Small intestine (tissue), 7 donors: ENCODE data around the gene NCR2. TPM values are rescaled to one million over a fixed set of nuclear protein-coding genes. Genes with fewer than 3 reads are reported as not detected.

Experiments used
- DNase-seq, 2 donors: peaks; one replicate each; pipeline versions ENCODE4 v3.0.0 to v3.0.0-alpha.2; 2013
- FAIRE-seq: peaks from 2 replicates; lab custom pipeline; 2012; peaks lifted over from hg19 to GRCh38; lab: Jason Lieb, UNC
- H3K27ac ChIP-seq, 3 donors: one replicate each; pipeline ENCODE4 v1.5.1; 2013; ENCODE audit warnings: low read length in 2 of 3, mild to moderate bottlenecking in 2 of 3, control low read depth in 1 of 3, inconsistent platforms in 1 of 3, low read depth in 1 of 3, moderate library complexity in 1 of 3
- H3K27me3 ChIP-seq, 3 donors: one replicate each; pipeline ENCODE4 v1.6.1; 2013; ENCODE audit warnings: low read length in 3 of 3, inconsistent platforms in 1 of 3; ENCODE audit not compliant: control insufficient read depth in 3 of 3, insufficient read depth in 3 of 3
- H3K36me3 ChIP-seq, 3 donors: one replicate each; pipeline ENCODE4 v1.6.1; 2013; ENCODE audit warnings: low read length in 3 of 3, inconsistent platforms in 1 of 3, low read depth in 1 of 3, mild to moderate bottlenecking in 1 of 3, moderate library complexity in 1 of 3; ENCODE audit not compliant: control insufficient read depth in 3 of 3, insufficient read depth in 2 of 3
- H3K4me1 ChIP-seq, 3 donors: one replicate each; pipeline ENCODE4 v1.6.1; 2013; ENCODE audit warnings: low read length in 2 of 3, inconsistent platforms in 1 of 3, low read depth in 1 of 3, mild to moderate bottlenecking in 1 of 3, moderate library complexity in 1 of 3; ENCODE audit not compliant: control insufficient read depth in 3 of 3, insufficient read depth in 2 of 3
- H3K4me3 ChIP-seq, 3 donors: one replicate each; pipeline ENCODE4 v1.5.1; 2013; ENCODE audit warnings: low read length in 3 of 3, control low read depth in 1 of 3, inconsistent platforms in 1 of 3, low read depth in 1 of 3, mild to moderate bottlenecking in 1 of 3, moderate library complexity in 1 of 3
- H3K9me3 ChIP-seq, 2 donors: one replicate each; pipeline ENCODE4 v1.6.1; 2013; ENCODE audit warnings: low read depth in 1 of 2, low read length in 1 of 2; ENCODE audit not compliant: control insufficient read depth in 2 of 2, insufficient read depth in 1 of 2
- WGBS, 3 donors: extraction: QIAGEN DNeasy Blood & Tissue Kit; methylation state at CpG; one replicate each; pipeline ENCODE4 v1.1.7; 2013; 5-methylcytosine and 5-hydroxymethylcytosine counted together
- polyA plus RNA-seq, 4 donors: library from polyadenylated mRNA; stranded (reverse) in 3 of 4; unstranded in 1 of 4; fragments of 200-250 nt in 3 of 4; fragments of 120-200 nt in 1 of 4; gene quantifications; one replicate each; pipeline versions ENCODE4 v1.2.1 to v1.2.3, GENCODE V29; 2013
- donor health status: healthy with polysubstance abuse.
- donor health status: control.
- donor health status: control.
- donor health status: Bipolar disorder and iron deficiency.
- donor health status: healthy.

NCR2 gene
- polyA plus RNA-seq, 4 donors, result 0.65 TPM; not detected in 3

GRCh38 chr6:41343641-41344187, 8.3 kb downstream of the NCR2 start:
- FAIRE-seq (no peak), DNase-seq (no peak)

DNA sequence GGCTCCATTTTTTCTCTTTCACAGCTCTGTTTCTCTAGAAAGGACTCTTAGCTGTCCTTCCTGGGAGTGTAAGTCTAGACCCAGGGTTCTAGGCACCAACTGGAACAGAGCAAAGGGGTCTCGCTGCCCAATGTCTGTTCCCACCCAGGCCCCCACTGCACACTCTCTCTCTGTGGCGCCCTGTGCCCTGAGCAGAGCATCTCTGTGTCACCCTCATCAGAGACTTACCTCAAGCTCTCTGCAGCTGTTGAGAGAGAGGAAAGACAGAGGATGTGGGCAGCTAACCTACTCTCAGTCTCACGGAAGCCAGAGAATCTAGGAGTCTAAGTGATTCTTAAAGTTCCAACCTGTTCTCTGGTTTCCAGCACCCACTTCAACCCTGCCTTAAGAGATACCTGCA, 9.5 kb downstream of the NCR2 start:
- Histone ChIP-seq H3K9me3 (peaks cover 0 to 3% of the 10 kb centered on the region in 2 donors), H3K27ac (no peak overlapping the region), H3K36me3 (no peaks in the 10 kb centered on the region), H3K4me1 (no peaks in the 10 kb centered on the region), H3K4me3 (no peak overlapping the region), H3K27me3 (peaks cover 0 to 16% (median 0%) of the 10 kb centered on the region in 3 donors)
- FAIRE-seq, result no peak
- DNase-seq, result peak in 1 of 2 donors; percentile 47
- 49 to 61% (median 56%) methylated on average over 3 of the region's 3 CpGs for WGBS, 3 donors

More at GRCh38 chr6:41343641-41344187, 8.3 kb downstream of the NCR2 start:
- 84 to 86% (median 85%) methylated on average over 7 of the region's 7 CpGs for WGBS, 3 donors
- H3K4me1 ChIP-seq, result no peaks in the 10 kb centered on the region
- no peak overlapping the region for H3K4me3 ChIP-seq
- H3K9me3 ChIP-seq, result peaks cover 0 to 3% of the 10 kb centered on the region in 2 donors
- H3K27ac ChIP-seq, result no peak overlapping the region
- no peaks in the 10 kb centered on the region for H3K36me3 ChIP-seq
- peaks cover 0 to 16% (median 0%) of the 10 kb centered on the region in 3 donors for H3K27me3 ChIP-seq

DNA sequence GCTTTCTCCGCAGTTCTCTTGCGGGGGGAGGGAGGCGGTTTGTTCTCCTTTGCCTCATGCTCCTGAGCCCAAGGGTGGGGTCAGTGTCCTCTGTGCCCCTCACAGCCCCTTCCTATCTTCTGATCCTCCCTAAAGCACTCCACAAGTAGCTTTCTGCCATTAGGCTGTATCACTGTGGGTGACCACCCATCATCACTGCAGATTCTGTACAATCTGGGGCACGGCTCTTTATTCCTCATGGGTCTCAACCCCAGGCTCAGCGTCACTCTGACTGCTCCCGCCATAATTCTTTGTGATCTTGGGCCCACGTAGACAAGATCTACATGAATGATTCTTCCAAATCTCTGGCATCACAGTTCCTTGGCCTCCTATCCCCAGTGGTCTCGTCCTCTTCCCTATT, 10.5 kb downstream of the NCR2 start:
- DNase-seq, result no peak
- H3K36me3 ChIP-seq, result no peaks in the 10 kb centered on the region
- WGBS, 3 donors, result 85 to 90% (median 90%) methylated on average over 8 of the region's 8 CpGs
- H3K4me1 ChIP-seq, result no peaks in the 10 kb centered on the region
- no peak overlapping the region for H3K27ac ChIP-seq
- H3K4me3 ChIP-seq, result no peak overlapping the region
- H3K9me3 ChIP-seq, result peaks cover 0 to 3% of the 10 kb centered on the region in 2 donors
- no peak for FAIRE-seq
- H3K27me3 ChIP-seq, result peaks cover 0 to 20% (median 0%) of the 10 kb centered on the region in 3 donors

DNA sequence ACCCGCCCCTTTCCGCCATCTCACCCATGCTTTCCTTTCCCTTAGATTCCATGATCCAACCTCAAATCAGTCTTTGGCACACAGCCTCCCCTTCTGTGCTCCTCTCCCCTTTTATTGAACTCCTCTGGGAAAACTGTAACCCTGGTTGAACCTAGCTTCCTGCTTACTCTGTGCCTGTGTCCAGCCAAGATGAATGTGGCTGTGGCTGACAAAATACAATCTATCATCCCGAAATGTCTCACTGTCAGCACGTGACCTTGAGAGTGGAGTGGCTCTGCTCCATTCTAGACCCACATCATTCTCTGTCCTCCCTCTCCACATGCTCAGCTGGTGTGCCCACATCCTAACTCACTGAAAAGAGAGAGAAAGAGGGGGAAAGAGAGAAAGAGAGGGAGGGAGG, 11.0 kb downstream of the NCR2 start:
- no peak overlapping the region for H3K27ac ChIP-seq
- no peaks in the 10 kb centered on the region for H3K4me1 ChIP-seq
- 77 to 82% (median 82%) methylated on average over 4 of the region's 4 CpGs for WGBS, 3 donors
- DNase-seq, result no peak
- no peak for FAIRE-seq
- no peak overlapping the region for H3K4me3 ChIP-seq
- peaks cover 0 to 3% of the 10 kb centered on the region in 2 donors for H3K9me3 ChIP-seq
- no peaks in the 10 kb centered on the region for H3K36me3 ChIP-seq
- H3K27me3 ChIP-seq, result peaks cover 0 to 20% (median 0%) of the 10 kb centered on the region in 3 donors

DNA sequence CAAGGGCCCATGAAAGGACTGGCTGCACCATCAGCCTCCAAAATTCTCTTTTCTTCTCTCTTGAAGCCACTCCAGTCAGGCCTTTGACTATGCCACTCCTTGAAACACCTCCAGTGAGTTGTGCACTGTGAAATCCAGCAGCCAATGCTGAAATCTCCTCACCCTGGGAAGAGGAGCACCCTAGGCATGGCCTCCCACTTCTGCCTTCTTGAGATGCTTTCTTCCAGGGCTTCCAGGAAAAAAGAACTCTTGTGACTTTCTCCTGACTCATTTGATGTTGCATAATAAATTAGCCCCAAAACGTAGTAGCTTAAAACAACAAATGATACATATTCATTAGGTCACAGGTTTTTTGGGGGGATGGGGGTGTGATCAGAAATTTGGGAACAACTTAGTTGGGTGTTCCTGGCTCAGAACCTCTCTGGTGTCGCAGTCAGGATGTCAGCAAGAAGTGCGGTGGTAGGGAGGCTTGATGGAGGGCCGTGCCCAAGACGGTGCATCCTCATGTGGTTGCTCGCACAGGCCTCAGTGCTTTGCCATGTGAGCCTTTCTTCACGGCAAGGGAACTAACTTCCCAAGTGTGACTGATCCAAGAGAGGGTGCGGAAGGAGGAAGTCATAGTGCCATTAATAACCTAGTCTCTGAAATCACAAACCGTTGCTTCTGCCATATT, 12.1 kb downstream of the NCR2 start:
- FAIRE-seq, result no peak
- no peak overlapping the region for H3K27ac ChIP-seq
- H3K9me3 ChIP-seq, result peaks cover 0 to 3% of the 10 kb centered on the region in 2 donors
- H3K4me1 ChIP-seq, result no peaks in the 10 kb centered on the region
- H3K4me3 ChIP-seq, result no peak overlapping the region
- DNase-seq, result no peak
- H3K27me3 ChIP-seq, result peaks cover 0 to 19% (median 0%) of the 10 kb centered on the region in 3 donors
- WGBS, 3 donors, result 82 to 87% (median 86%) methylated on average over 9 of the region's 9 CpGs
- no peaks in the 10 kb centered on the region for H3K36me3 ChIP-seq

GRCh38 chr6:41348934-41349333, 13.5 kb downstream of the NCR2 start:
- H3K27me3 ChIP-seq, result peaks cover 0 to 19% (median 0%) of the 10 kb centered on the region in 3 donors
- no peaks in the 10 kb centered on the region for H3K36me3 ChIP-seq
- DNase-seq (no peak), FAIRE-seq (peak; percentile 84)
- no peak overlapping the region for H3K27ac ChIP-seq
- H3K9me3 ChIP-seq, result peaks cover 0 to 3% of the 10 kb centered on the region in 2 donors
- WGBS, 3 donors, result 95 to 97% (median 96%) methylated on average over 2 of the region's 2 CpGs
- no peak overlapping the region for H3K4me3 ChIP-seq
- no peaks in the 10 kb centered on the region for H3K4me1 ChIP-seq

DNA sequence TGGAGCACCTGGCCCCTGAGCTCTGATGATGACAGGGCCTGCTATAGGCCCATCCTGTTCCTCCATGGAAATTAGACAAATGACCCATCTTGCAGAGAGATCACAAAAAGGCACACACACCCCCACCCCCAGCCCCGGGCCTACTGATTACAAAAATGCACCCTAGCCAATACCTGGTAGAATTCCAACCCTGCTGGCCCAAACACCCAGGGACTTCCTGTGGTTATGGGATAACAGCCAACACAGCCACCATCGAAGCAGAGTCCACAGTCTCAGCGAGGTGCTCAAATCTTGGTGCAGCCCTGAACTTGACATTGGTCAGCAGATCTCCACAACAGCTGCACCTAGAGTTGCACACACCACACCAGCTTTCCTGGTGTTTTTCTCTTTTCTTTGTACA, 17.0 kb downstream of the NCR2 start:
- Histone ChIP-seq H3K27me3 (peaks cover 0 to 19% (median 0%) of the 10 kb centered on the region in 3 donors), H3K27ac (no peak overlapping the region), H3K4me1 (no peaks in the 10 kb centered on the region), H3K36me3 (no peaks in the 10 kb centered on the region), H3K9me3 (peaks cover 0 to 3% of the 10 kb centered on the region in 2 donors), H3K4me3 (no peak overlapping the region)
- 9 to 40% (median 15%) methylated on average over 3 of the region's 3 CpGs for WGBS, 3 donors
- FAIRE-seq, result no peak
- no peak for DNase-seq

GRCh38 chr6:41352907-41353306, 17.5 kb downstream of the NCR2 start:
- no peak overlapping the region for H3K27ac ChIP-seq
- no peaks in the 10 kb centered on the region for H3K4me1 ChIP-seq
- no peaks in the 10 kb centered on the region for H3K36me3 ChIP-seq
- FAIRE-seq, result no peak
- DNase-seq, result no peak
- no peak overlapping the region for H3K4me3 ChIP-seq
- peaks cover 0 to 21% (median 0%) of the 10 kb centered on the region in 3 donors for H3K27me3 ChIP-seq
- H3K9me3 ChIP-seq, result peaks cover 0 to 3% of the 10 kb centered on the region in 2 donors
- WGBS, 3 donors, result 91 to 98% (median 92%) methylated on average over 3 of the region's 3 CpGs
